Mucosa of descending colon (tissue), 3 donors: ENCODE results near the gene ZNF385B. TPM values are rescaled to one million over a fixed set of nuclear protein-coding genes. Genes with fewer than 3 reads are reported as not detected.

Source experiments
- ATAC-seq: fragments of 200-7000 bp; cut with Tn5 transposase; one replicate; pipeline ENCODE4 v1.9.1; 2020; ENCODE audit warnings: mild to moderate bottlenecking, moderate library complexity
- DNase-seq, 3 donors: peaks; one replicate each; pipeline ENCODE4 v3.0.0-alpha.2; 2020
- H3K36me3 ChIP-seq: fragments of 200-600 bp; one replicate; pipeline ENCODE4 v1.8.0; 2021; ENCODE audit warnings: low read depth, mild to moderate bottlenecking
- H3K4me1 ChIP-seq: fragments of 200-600 bp; one replicate; pipeline ENCODE4 v1.8.0; 2021; ENCODE audit warnings: low read depth, mild to moderate bottlenecking
- H3K4me3 ChIP-seq: fragments of 200-600 bp; one replicate; pipeline ENCODE4 v1.8.0; 2021; ENCODE audit warnings: mild to moderate bottlenecking
- H3K9me3 ChIP-seq: fragments of 200-600 bp; one replicate; pipeline ENCODE4 v1.8.0; 2021; ENCODE audit warnings: mild to moderate bottlenecking
- CTCF ChIP-seq: fragments of 200-600 bp; IDR thresholded peaks from one replicate; pipeline ENCODE4 v1.8.0; 2022; ENCODE audit warnings: antibody characterized with exemption, mild to moderate bottlenecking
- intact Hi-C, 2 donors: fragments of 100-400 bp; cut with DNase I in 1 of 2; cut with micrococcal nuclease in 1 of 2; formaldehyde crosslinking; loops; one replicate each; pipeline versions ENCODE4 v1.11.0 to v1.11.1; 2022; cut with DNase I, micrococcal nuclease
- long read RNA-seq, 2 donors: library from polyadenylated mRNA; unstranded; transcript quantifications; one replicate each; pipeline ENCODE4 v2.0.0, GENCODE V29; 2019 to 2021
- total RNA-seq, 3 donors: library from RNA; stranded (reverse); fragmentation: NEBNext Ultra II Directional in 2 of 3; extraction: Animal tissue kit (Norgen Biotek cat#: 25700) in 2 of 3; gene quantifications; one replicate each; pipeline versions ENCODE4 v1.2.1 to v1.2.4, GENCODE V29; 2021 to 2023
- donor health status: DM: no; HTN: no; CAD: no; lungs with moderate emphysema.
- donor health status: DM: no; HTN: no; CAD: no.
- donor health status: DM: no; HTN: yes; CAD: no.

Gene ZNF385B
- 1 to 10 TPM; 1.2 to 2.2 (median 1.6) TPM for total RNA-seq
- long read RNA-seq, donor 1, partial matches to known transcripts = 0 of 1 reads
- long read RNA-seq, donor 1, other reads (novel, unspliced or antisense) = 1 of 1 reads
- long read RNA-seq, donor 2 = 0 reads

- intact Hi-C loops = no loop called here
- H3K36me3 ChIP-seq = no peaks in the 10 kb centered on the region
- H3K4me1 ChIP-seq = peaks cover 3% of the 10 kb centered on the region
- DNase-seq (peak in 1 of 3 donors; percentile 39), ATAC-seq (peak; percentile 10)
- TF ChIP-seq CTCF = no peak
- H3K9me3 ChIP-seq = no peaks in the 10 kb centered on the region
- no peak within 1 kb of the TSS for H3K4me3 ChIP-seq
These were observed at the start of gene ZNF385B for GRCh38 chr2:179861416-179862067. Gene ZNF385B (minus strand): TSS chr2:179861612.

GRCh38 chr2:179910735-179911113 is 49.3 kb upstream of the ZNF385B start:
- Histone ChIP-seq H3K4me3 (no peak overlapping the region), H3K36me3 (no peaks in the 10 kb centered on the region), H3K9me3 (no peaks in the 10 kb centered on the region), H3K4me1 (no peaks in the 10 kb centered on the region)
- ATAC-seq (no peak), DNase-seq (no peak)
- intact Hi-C loops = no loop called here
- TF ChIP-seq CTCF = no peak

- no peak for DNase-seq
- no peaks in the 10 kb centered on the region for H3K9me3 ChIP-seq
- ATAC-seq = no peak
- H3K4me1 ChIP-seq = no peaks in the 10 kb centered on the region
- TF ChIP-seq CTCF = no peak
- H3K36me3 ChIP-seq = no peaks in the 10 kb centered on the region
- H3K4me3 ChIP-seq = no peak overlapping the region
- intact Hi-C loops = no loop called here
These were observed 48.7 kb upstream of the ZNF385B start for GRCh38 chr2:179909845-179910734.

GRCh38 chr2:179900655-179901054 is 39.2 kb upstream of the ZNF385B start:
- H3K4me1 ChIP-seq = no peaks in the 10 kb centered on the region
- intact Hi-C loops = no loop called here
- DNase-seq (no peak), ATAC-seq (no peak)
- no peaks in the 10 kb centered on the region for H3K9me3 ChIP-seq
- no peaks in the 10 kb centered on the region for H3K36me3 ChIP-seq
- H3K4me3 ChIP-seq = no peak overlapping the region
- TF ChIP-seq CTCF = no peak

GRCh38 chr2:179899666-179900065 is 38.3 kb upstream of the ZNF385B start:
- no peak for TF ChIP-seq CTCF
- Histone ChIP-seq H3K4me1 (no peaks in the 10 kb centered on the region), H3K4me3 (no peak overlapping the region), H3K36me3 (no peaks in the 10 kb centered on the region), H3K9me3 (no peaks in the 10 kb centered on the region)
- DNase-seq (no peak), ATAC-seq (no peak)
- intact Hi-C loops = no loop called here
